Measurements from ENCODE around the gene SLC35B1. TPM values are rescaled to one million over a fixed set of nuclear protein-coding genes. Genes with fewer than 3 reads are reported as not detected.

The SLC35B1 gene
- total and polyA plus RNA-seq, 2 donors (not counting 3 experiments of a cell fraction or from before 2014, with no cell fraction given): 87.0 to 142 TPM

DNA sequence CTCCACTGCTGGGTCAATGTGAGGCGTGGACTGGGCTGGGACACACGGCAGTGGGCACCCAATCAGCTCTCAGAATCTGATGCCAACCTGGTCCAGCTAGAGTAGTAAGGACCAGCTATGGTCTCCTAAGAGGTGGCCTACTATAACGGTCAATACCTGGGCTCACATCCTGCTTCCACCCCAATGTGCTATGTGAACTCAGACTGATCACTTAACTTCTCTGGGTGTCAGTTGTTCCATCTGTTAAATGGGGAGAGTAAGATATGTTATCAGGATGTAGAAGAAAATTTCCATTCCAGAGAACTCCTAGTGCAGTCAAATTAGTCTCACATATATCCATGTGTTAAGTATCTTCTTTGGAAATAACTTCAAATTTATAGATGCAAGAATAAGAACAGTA, 42.0 kb upstream of the SLC35B1 start:
- no peaks in the 10 kb centered on the region for H3K9me1 ChIP-seq (replicated peaks; ENCODE audit: control insufficient read depth, extremely low read depth, insufficient read depth, low read length)
- no peak overlapping the region for H3K9ac ChIP-seq (replicated peaks; ENCODE audit: extremely low read depth, insufficient read depth, low read length)
- peaks cover 0 to 6% of the 10 kb centered on the region in 2 experiments for H3K36me3 ChIP-seq (ENCODE audit: control insufficient read depth in 2 of 2, extremely low read depth in 1 of 2, insufficient read depth in 2 of 2, low read length in 2 of 2)
- no peak for DNase-seq (ENCODE audit: low read depth, low spot score)
- BruUV-seq (replicated peaks): no TSS peak
- ChIA-PET POLR2A (interaction anchor here (1.0 kb wide), 1 partner anchor 15 kb away, joined by 4 read pairs; no protein-coding TSS in a partner anchor), CTCF (interaction anchor here (1.1 kb wide), 2 partner anchors 14 to 194 kb away, joined by 3 read pairs; partner anchors contain the start of gene FAM117A)
- no peaks in the 10 kb centered on the region for H3K27me3 ChIP-seq (ENCODE audit: control insufficient read depth in 2 of 2, insufficient read depth in 2 of 2, low read length in 2 of 2)
- H3K27ac ChIP-seq (ENCODE audit: insufficient read depth, low read depth, low read length): no peak overlapping the region
- H2AFZ ChIP-seq (ENCODE audit: low read depth, low read length): no peak overlapping the region
- no peak for FAIRE-seq
- no peaks in the 10 kb centered on the region for H4K20me1 ChIP-seq (replicated peaks; ENCODE audit: control insufficient read depth, extremely low read depth, insufficient read depth, low read length)
- dilution Hi-C loops (cut with MboI; ENCODE audit: extremely low pct_ligation_motif_present, low sequenced_read_pairs): no loop called here
- H3K4me1 ChIP-seq (ENCODE audit: control insufficient read depth, extremely low read depth, insufficient read depth, low read length): no peaks in the 10 kb centered on the region
- intact Hi-C loops (cut with micrococcal nuclease): no loop called here
- TF ChIP-seq MAX (IDR thresholded peaks at IDR 0.05; ENCODE audit: insufficient read depth, insufficient read length) (no peak), POLR2AphosphoS5 (IDR thresholded peaks at IDR 0.05; ENCODE audit: insufficient read depth, low read depth, low read length) (no peak), FOS (IDR thresholded peaks at IDR 0.05; ENCODE audit: borderline replicate concordance, insufficient read depth, low read length) (no peak), JUN (IDR thresholded peaks at IDR 0.05; ENCODE audit: borderline replicate concordance, insufficient read depth, insufficient read length, low read depth) (no peak), GATA2 (IDR thresholded peaks at IDR 0.05; ENCODE audit: insufficient read depth, insufficient read length, low read depth, low read length) (no peak), MYC (IDR thresholded peaks at IDR 0.05; ENCODE audit: low read depth, low read length) (no peak), POLR2A (IDR thresholded peaks at IDR 0.05; ENCODE audit: low read depth, low read length) (no peak), EZH2 (IDR thresholded peaks at IDR 0.05; ENCODE audit: borderline replicate concordance, low read depth, low read length, severe bottlenecking) (no peak)
- TF ChIP-seq, protein P1, sequence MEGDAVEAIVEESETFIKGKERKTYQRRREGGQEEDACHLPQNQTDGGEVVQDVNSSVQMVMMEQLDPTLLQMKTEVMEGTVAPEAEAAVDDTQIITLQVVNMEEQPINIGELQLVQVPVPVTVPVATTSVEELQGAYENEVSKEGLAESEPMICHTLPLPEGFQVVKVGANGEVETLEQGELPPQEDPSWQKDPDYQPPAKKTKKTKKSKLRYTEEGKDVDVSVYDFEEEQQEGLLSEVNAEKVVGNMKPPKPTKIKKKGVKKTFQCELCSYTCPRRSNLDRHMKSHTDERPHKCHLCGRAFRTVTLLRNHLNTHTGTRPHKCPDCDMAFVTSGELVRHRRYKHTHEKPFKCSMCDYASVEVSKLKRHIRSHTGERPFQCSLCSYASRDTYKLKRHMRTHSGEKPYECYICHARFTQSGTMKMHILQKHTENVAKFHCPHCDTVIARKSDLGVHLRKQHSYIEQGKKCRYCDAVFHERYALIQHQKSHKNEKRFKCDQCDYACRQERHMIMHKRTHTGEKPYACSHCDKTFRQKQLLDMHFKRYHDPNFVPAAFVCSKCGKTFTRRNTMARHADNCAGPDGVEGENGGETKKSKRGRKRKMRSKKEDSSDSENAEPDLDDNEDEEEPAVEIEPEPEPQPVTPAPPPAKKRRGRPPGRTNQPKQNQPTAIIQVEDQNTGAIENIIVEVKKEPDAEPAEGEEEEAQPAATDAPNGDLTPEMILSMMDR (IDR thresholded peaks at IDR 0.05; ENCODE audit: extremely low read depth in 1 of 2, insufficient read depth in 1 of 2, low read depth in 1 of 2, low read length in 2 of 2): no peak
- H3K79me2 ChIP-seq (ENCODE audit: control insufficient read depth, insufficient read depth, low read length): no peaks in the 10 kb centered on the region
- H3K9me3 ChIP-seq (replicated peaks; ENCODE audit: control insufficient read depth, insufficient read depth, low read length): no peaks in the 10 kb centered on the region
- no peak overlapping the region for H3K4me3 ChIP-seq (replicated peaks in 1 of 3; ENCODE audit: insufficient read depth in 1 of 3, low read depth in 1 of 3, low read length in 3 of 3)
- no peak overlapping the region for H3K4me2 ChIP-seq (ENCODE audit: insufficient read depth, low read length)

All from endothelial cell of umbilical vein (primary cell).